Panc1 (cell line): ENCODE measurements around the gene AKR1C8.

ENCODE experiments used
- POLR2AphosphoS5 ChIP-seq: IDR thresholded peaks from 2 replicates; pipeline ENCODE4 v1.6.1; 2012; ENCODE audit warnings: mild to moderate bottlenecking, low read depth, low read length, moderate library complexity
- SIN3A ChIP-seq: IDR thresholded peaks from 2 replicates; pipeline ENCODE4 v1.6.1; 2012; ENCODE audit warnings: low read depth, mild to moderate bottlenecking, low read length, moderate library complexity, borderline replicate concordance; ENCODE audit not compliant: insufficient read depth
- TCF7L2 ChIP-seq: IDR thresholded peaks from 2 replicates; pipeline ENCODE4 v1.6.1; 2011; ENCODE audit warnings: mild to moderate bottlenecking, low read depth, low read length, inconsistent platforms
- TF ChIP-seq, protein P1 (sequence below): fragments of 450-650 bp; IDR thresholded peaks from 2 replicates; pipeline ENCODE4 v1.5.1; 2017; ENCODE audit warnings: mild to moderate bottlenecking

GRCh38 chr10:5146920-5147254, 38.1 kb downstream of the AKR1C8 start:
- TF ChIP-seq, protein P1, sequence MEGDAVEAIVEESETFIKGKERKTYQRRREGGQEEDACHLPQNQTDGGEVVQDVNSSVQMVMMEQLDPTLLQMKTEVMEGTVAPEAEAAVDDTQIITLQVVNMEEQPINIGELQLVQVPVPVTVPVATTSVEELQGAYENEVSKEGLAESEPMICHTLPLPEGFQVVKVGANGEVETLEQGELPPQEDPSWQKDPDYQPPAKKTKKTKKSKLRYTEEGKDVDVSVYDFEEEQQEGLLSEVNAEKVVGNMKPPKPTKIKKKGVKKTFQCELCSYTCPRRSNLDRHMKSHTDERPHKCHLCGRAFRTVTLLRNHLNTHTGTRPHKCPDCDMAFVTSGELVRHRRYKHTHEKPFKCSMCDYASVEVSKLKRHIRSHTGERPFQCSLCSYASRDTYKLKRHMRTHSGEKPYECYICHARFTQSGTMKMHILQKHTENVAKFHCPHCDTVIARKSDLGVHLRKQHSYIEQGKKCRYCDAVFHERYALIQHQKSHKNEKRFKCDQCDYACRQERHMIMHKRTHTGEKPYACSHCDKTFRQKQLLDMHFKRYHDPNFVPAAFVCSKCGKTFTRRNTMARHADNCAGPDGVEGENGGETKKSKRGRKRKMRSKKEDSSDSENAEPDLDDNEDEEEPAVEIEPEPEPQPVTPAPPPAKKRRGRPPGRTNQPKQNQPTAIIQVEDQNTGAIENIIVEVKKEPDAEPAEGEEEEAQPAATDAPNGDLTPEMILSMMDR = no peak
- TF ChIP-seq POLR2AphosphoS5 (no peak), SIN3A (no peak), TCF7L2 (no peak)
